Measurements from ENCODE around the gene CDC14A.

The CDC14A gene

GRCh38 chr1:100482167-100482566 lies 129.9 kb downstream of the CDC14A start:
- Mint-ChIP-seq H3K36me3 (ENCODE audit: low read depth) (peaks cover 38% of the 10 kb centered on the region), H3K9me3 (no peaks in the 10 kb centered on the region), H3K27ac (no peak overlapping the region), H3K4me3 (no peak overlapping the region), H3K27me3 (no peaks in the 10 kb centered on the region), H3K4me1 (ENCODE audit: low read depth) (no peaks in the 10 kb centered on the region)

- H3K27ac Mint-ChIP-seq, result no peak overlapping the region
- H3K4me3 Mint-ChIP-seq, result no peak overlapping the region
- H3K9me3 Mint-ChIP-seq, result no peaks in the 10 kb centered on the region
- peaks cover 33% of the 10 kb centered on the region for H3K36me3 Mint-ChIP-seq (ENCODE audit: low read depth)
- H3K4me1 Mint-ChIP-seq (ENCODE audit: low read depth), result no peaks in the 10 kb centered on the region
- no peaks in the 10 kb centered on the region for H3K27me3 Mint-ChIP-seq
These were observed 130.4 kb downstream of the CDC14A start for GRCh38 chr1:100482748-100483147.

- Mint-ChIP-seq H3K36me3 (ENCODE audit: low read depth) (peaks cover 33% of the 10 kb centered on the region), H3K4me1 (ENCODE audit: low read depth) (no peaks in the 10 kb centered on the region), H3K27ac (no peak overlapping the region)
These were observed 130.9 kb downstream of the CDC14A start for GRCh38 chr1:100483230-100483629.

GRCh38 chr1:100485855-100486258 lies 133.6 kb downstream of the CDC14A start:
- H3K27me3 Mint-ChIP-seq, result no peaks in the 10 kb centered on the region
- no peak overlapping the region for H3K27ac Mint-ChIP-seq
- no peaks in the 10 kb centered on the region for H3K4me1 Mint-ChIP-seq (ENCODE audit: low read depth)
- H3K36me3 Mint-ChIP-seq (ENCODE audit: low read depth), result peaks cover 30% of the 10 kb centered on the region
- no peaks in the 10 kb centered on the region for H3K9me3 Mint-ChIP-seq
- H3K4me3 Mint-ChIP-seq, result no peak overlapping the region

More at GRCh38 chr1:100483230-100483629, 130.9 kb downstream of the CDC14A start:
- no peaks in the 10 kb centered on the region for H3K27me3 Mint-ChIP-seq
- no peaks in the 10 kb centered on the region for H3K9me3 Mint-ChIP-seq
- H3K4me3 Mint-ChIP-seq, result no peak overlapping the region

- Mint-ChIP-seq H3K27ac (no peak overlapping the region), H3K4me1 (ENCODE audit: low read depth) (no peaks in the 10 kb centered on the region), H3K4me3 (no peak overlapping the region), H3K36me3 (ENCODE audit: low read depth) (peaks cover 42% of the 10 kb centered on the region), H3K9me3 (no peaks in the 10 kb centered on the region), H3K27me3 (no peaks in the 10 kb centered on the region)
These were observed 142.2 kb downstream of the CDC14A start for GRCh38 chr1:100494393-100495084.

GRCh38 chr1:100496896-100497295 lies 144.6 kb downstream of the CDC14A start:
- H3K4me1 Mint-ChIP-seq (ENCODE audit: low read depth), result no peaks in the 10 kb centered on the region
- H3K4me3 Mint-ChIP-seq, result no peak overlapping the region
- peaks cover 46% of the 10 kb centered on the region for H3K36me3 Mint-ChIP-seq (ENCODE audit: low read depth)
- H3K27me3 Mint-ChIP-seq, result no peaks in the 10 kb centered on the region
- H3K27ac Mint-ChIP-seq, result no peak overlapping the region
- no peaks in the 10 kb centered on the region for H3K9me3 Mint-ChIP-seq

GRCh38 chr1:100497796-100498195 lies 145.5 kb downstream of the CDC14A start:
- no peak overlapping the region for H3K27ac Mint-ChIP-seq
- H3K4me3 Mint-ChIP-seq, result no peak overlapping the region
- H3K36me3 Mint-ChIP-seq (ENCODE audit: low read depth), result peaks cover 49% of the 10 kb centered on the region
- no peaks in the 10 kb centered on the region for H3K9me3 Mint-ChIP-seq
- H3K27me3 Mint-ChIP-seq, result no peaks in the 10 kb centered on the region
- no peaks in the 10 kb centered on the region for H3K4me1 Mint-ChIP-seq (ENCODE audit: low read depth)

GRCh38 chr1:100499194-100499811 lies 147.0 kb downstream of the CDC14A start:
- no peaks in the 10 kb centered on the region for H3K4me1 Mint-ChIP-seq (ENCODE audit: low read depth)
- peak overlapping the region; percentile 29 for H3K27ac Mint-ChIP-seq
- no peak overlapping the region for H3K4me3 Mint-ChIP-seq
- no peaks in the 10 kb centered on the region for H3K27me3 Mint-ChIP-seq
- H3K36me3 Mint-ChIP-seq (ENCODE audit: low read depth), result peaks cover 61% of the 10 kb centered on the region
- no peaks in the 10 kb centered on the region for H3K9me3 Mint-ChIP-seq

- Mint-ChIP-seq H3K4me3 (no peak overlapping the region), H3K4me1 (ENCODE audit: low read depth) (no peaks in the 10 kb centered on the region), H3K27ac (no peak overlapping the region), H3K9me3 (no peaks in the 10 kb centered on the region), H3K27me3 (no peaks in the 10 kb centered on the region), H3K36me3 (ENCODE audit: low read depth) (peaks cover 62% of the 10 kb centered on the region)
These were observed 149.9 kb downstream of the CDC14A start for GRCh38 chr1:100502052-100502792.

- no peak overlapping the region for H3K4me3 Mint-ChIP-seq
- peaks cover 44% of the 10 kb centered on the region for H3K36me3 Mint-ChIP-seq (ENCODE audit: low read depth)
- H3K27ac Mint-ChIP-seq, result no peak overlapping the region
- H3K27me3 Mint-ChIP-seq, result no peaks in the 10 kb centered on the region
- no peaks in the 10 kb centered on the region for H3K9me3 Mint-ChIP-seq
- H3K4me1 Mint-ChIP-seq (ENCODE audit: low read depth), result no peaks in the 10 kb centered on the region
These were observed 153.9 kb downstream of the CDC14A start for GRCh38 chr1:100506217-100506616.

GRCh38 chr1:100510451-100510850 lies 158.1 kb downstream of the CDC14A start:
- H3K36me3 Mint-ChIP-seq (ENCODE audit: low read depth), result peaks cover 23% of the 10 kb centered on the region
- H3K27me3 Mint-ChIP-seq, result no peaks in the 10 kb centered on the region
- H3K4me1 Mint-ChIP-seq (ENCODE audit: low read depth), result no peaks in the 10 kb centered on the region
- H3K9me3 Mint-ChIP-seq, result no peaks in the 10 kb centered on the region
- H3K27ac Mint-ChIP-seq, result no peak overlapping the region
- no peak overlapping the region for H3K4me3 Mint-ChIP-seq

- Mint-ChIP-seq H3K36me3 (ENCODE audit: low read depth) (peaks cover 17% of the 10 kb centered on the region), H3K4me3 (no peak overlapping the region), H3K4me1 (ENCODE audit: low read depth) (no peaks in the 10 kb centered on the region), H3K9me3 (no peaks in the 10 kb centered on the region), H3K27ac (no peak overlapping the region), H3K27me3 (no peaks in the 10 kb centered on the region)
These were observed 158.8 kb downstream of the CDC14A start for GRCh38 chr1:100511058-100511457.

GRCh38 chr1:100511773-100512172 lies 159.5 kb downstream of the CDC14A start:
- Mint-ChIP-seq H3K4me1 (ENCODE audit: low read depth) (no peaks in the 10 kb centered on the region), H3K27ac (no peak overlapping the region), H3K4me3 (no peak overlapping the region), H3K36me3 (ENCODE audit: low read depth) (peaks cover 14% of the 10 kb centered on the region), H3K9me3 (no peaks in the 10 kb centered on the region), H3K27me3 (no peaks in the 10 kb centered on the region)

- peaks cover 14% of the 10 kb centered on the region for H3K36me3 Mint-ChIP-seq (ENCODE audit: low read depth)
These were observed 160.6 kb downstream of the CDC14A start for GRCh38 chr1:100512803-100513352.

GRCh38 chr1:100516857-100517256 lies 164.6 kb downstream of the CDC14A start:
- Mint-ChIP-seq H3K27ac (no peak overlapping the region), H3K27me3 (no peaks in the 10 kb centered on the region), H3K9me3 (no peaks in the 10 kb centered on the region), H3K4me1 (ENCODE audit: low read depth) (no peaks in the 10 kb centered on the region), H3K36me3 (ENCODE audit: low read depth) (peaks cover 14% of the 10 kb centered on the region), H3K4me3 (no peak overlapping the region)

More at GRCh38 chr1:100512803-100513352, 160.6 kb downstream of the CDC14A start:
- H3K4me1 Mint-ChIP-seq (ENCODE audit: low read depth), result no peaks in the 10 kb centered on the region
- H3K27me3 Mint-ChIP-seq, result no peaks in the 10 kb centered on the region
- H3K27ac Mint-ChIP-seq, result no peak overlapping the region
- H3K9me3 Mint-ChIP-seq, result no peaks in the 10 kb centered on the region
- H3K4me3 Mint-ChIP-seq, result no peak overlapping the region

All from stimulated activated naive CD8-positive, alpha-beta T cell treated with anti-CD3 and anti-CD28 coated beads, Interleukin-15, Interleukin-2, amounts not matched to agents 100 ng/mL and 50 ng/mL, for 24 hours (primary cell).